Limb (tissue), 2 donors: ENCODE measurements around the gene GPX4.

Source experiments
- DNase-seq, 2 donors: peaks; one replicate each; pipeline ENCODE4 v3.0.0-alpha.2; 2016; ENCODE audit errors: extremely low spot score in 2 of 2

GPX4 gene

GRCh38 chr19:1084024-1084868 lies 19.5 kb upstream of the GPX4 start:
- no peak for DNase-seq

- no peak for DNase-seq
Observed at GRCh38 chr19:1085053-1085658, 18.6 kb upstream of the GPX4 start.

GRCh38 chr19:1085676-1086442 lies 17.9 kb upstream of the GPX4 start:
- no peak for DNase-seq

- DNase-seq, result peak in 1 of 2 donors; percentile 18
Observed at GRCh38 chr19:1086613-1087012, 17.2 kb upstream of the GPX4 start.

GRCh38 chr19:1087813-1088415 lies 15.9 kb upstream of the GPX4 start:
- DNase-seq, result no peak

- no peak for DNase-seq
Observed at GRCh38 chr19:1088416-1089010, 15.3 kb upstream of the GPX4 start.

- DNase-seq, result no peak
Observed at GRCh38 chr19:1089126-1089771, 14.5 kb upstream of the GPX4 start.

GRCh38 chr19:1089891-1090290 lies 13.9 kb upstream of the GPX4 start:
- DNase-seq, result no peak

- DNase-seq, result no peak
Observed at GRCh38 chr19:1090731-1091543, 12.9 kb upstream of the GPX4 start.

GRCh38 chr19:1091544-1092175 lies 12.1 kb upstream of the GPX4 start:
- DNase-seq, result no peak

- DNase-seq, result no peak
Observed at GRCh38 chr19:1093330-1093729, 10.5 kb upstream of the GPX4 start.

GRCh38 chr19:1093811-1094553 lies 9.8 kb upstream of the GPX4 start:
- DNase-seq, result no peak

GRCh38 chr19:1094655-1094977 lies 9.2 kb upstream of the GPX4 start:
- no peak for DNase-seq

GRCh38 chr19:1094978-1095701 lies 8.7 kb upstream of the GPX4 start, which contains the start of gene POLR2E:
Gene POLR2E (minus strand): TSS chr19:1095375. CDS start chr19:1095315, 60 bp downstream.
- DNase-seq, result peak; percentile 97 to 99

- DNase-seq, result no peak
Observed at GRCh38 chr19:1097810-1098176, 6.0 kb upstream of the GPX4 start.

- DNase-seq, result no peak
Observed at GRCh38 chr19:1098177-1099051, 5.4 kb upstream of the GPX4 start.

GRCh38 chr19:1101337-1101698 lies 2.5 kb upstream of the GPX4 start:
- DNase-seq, result no peak
